Measurements from ENCODE around the gene SLC15A5. TPM values are rescaled to one million over a fixed set of nuclear protein-coding genes. Genes with fewer than 3 reads are reported as not detected.

SLC15A5 gene
- total RNA-seq, 2 donors from 2014 or later, result not detected

DNA sequence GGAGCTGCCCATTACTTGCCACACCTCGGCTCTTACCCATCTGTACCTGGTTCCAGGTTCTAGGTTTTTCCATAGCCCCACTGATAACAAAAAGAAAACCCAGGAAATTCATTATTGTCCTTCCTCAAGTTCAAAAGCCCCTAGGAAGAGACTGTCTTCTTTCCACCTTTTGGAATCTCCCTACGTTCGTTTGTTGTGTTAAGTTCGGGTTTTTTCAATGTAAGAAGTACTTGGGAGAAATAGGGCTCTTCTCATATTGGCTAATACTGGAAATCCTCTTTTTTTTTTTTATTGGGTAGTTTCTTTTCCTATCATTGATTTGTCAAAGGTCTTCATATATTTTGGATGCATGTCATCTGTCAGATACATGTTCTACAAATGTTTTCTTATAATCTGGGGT lies 17.3 kb downstream of the SLC15A5 start:
- intact Hi-C loops (cut with DNase I), result no loop called here
- H3K27ac ChIP-seq, result no peak overlapping the region
- H3K4me1 ChIP-seq (replicated peaks), result no peaks in the 10 kb centered on the region
- H3K27me3 ChIP-seq (replicated peaks; ENCODE audit: insufficient read depth), result no peaks in the 10 kb centered on the region
- 94% methylated on average over 4 of the region's 4 CpGs for WGBS
- no peak for DNase-seq (ENCODE audit: low spot score)
- H3K36me3 ChIP-seq, result no peaks in the 10 kb centered on the region
- no peaks in the 10 kb centered on the region for H3K9me3 ChIP-seq
- TF ChIP-seq, protein P1, sequence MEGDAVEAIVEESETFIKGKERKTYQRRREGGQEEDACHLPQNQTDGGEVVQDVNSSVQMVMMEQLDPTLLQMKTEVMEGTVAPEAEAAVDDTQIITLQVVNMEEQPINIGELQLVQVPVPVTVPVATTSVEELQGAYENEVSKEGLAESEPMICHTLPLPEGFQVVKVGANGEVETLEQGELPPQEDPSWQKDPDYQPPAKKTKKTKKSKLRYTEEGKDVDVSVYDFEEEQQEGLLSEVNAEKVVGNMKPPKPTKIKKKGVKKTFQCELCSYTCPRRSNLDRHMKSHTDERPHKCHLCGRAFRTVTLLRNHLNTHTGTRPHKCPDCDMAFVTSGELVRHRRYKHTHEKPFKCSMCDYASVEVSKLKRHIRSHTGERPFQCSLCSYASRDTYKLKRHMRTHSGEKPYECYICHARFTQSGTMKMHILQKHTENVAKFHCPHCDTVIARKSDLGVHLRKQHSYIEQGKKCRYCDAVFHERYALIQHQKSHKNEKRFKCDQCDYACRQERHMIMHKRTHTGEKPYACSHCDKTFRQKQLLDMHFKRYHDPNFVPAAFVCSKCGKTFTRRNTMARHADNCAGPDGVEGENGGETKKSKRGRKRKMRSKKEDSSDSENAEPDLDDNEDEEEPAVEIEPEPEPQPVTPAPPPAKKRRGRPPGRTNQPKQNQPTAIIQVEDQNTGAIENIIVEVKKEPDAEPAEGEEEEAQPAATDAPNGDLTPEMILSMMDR (IDR thresholded peaks at IDR 0.05), result no peak
- TF ChIP-seq POLR2AphosphoS5 (IDR thresholded peaks at IDR 0.05) (no peak), POLR2A (IDR thresholded peaks at IDR 0.05) (no peak)
- H3K4me3 ChIP-seq, result no peak overlapping the region

DNA sequence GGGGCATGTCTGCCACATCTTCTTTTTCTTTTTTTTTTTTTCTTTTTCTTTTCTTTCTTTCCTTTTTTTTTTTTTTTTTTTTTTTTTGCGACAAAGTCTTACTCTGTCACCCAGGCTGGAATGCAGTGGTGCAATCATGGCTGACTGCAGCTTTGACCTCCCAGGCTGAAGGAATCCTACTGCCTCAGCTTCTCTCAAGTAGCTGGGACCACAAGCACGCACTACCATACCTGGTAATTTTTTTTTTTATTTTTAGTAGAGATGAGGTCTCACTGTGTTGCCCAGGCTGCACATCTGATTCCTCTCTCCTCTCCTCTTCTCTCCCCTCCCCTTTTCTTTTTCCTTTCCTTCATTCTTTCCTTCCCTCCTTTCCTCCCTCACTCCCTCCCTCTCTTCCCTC lies 18.5 kb downstream of the SLC15A5 start:
- no peak overlapping the region for H3K4me3 ChIP-seq
- no peak overlapping the region for H3K27ac ChIP-seq
- WGBS, result 89% methylated on average over 2 of the region's 2 CpGs
- no peak for DNase-seq (ENCODE audit: low spot score)
- intact Hi-C loops (cut with DNase I), result no loop called here
- H3K36me3 ChIP-seq, result no peaks in the 10 kb centered on the region
- H3K4me1 ChIP-seq (replicated peaks), result no peaks in the 10 kb centered on the region
- TF ChIP-seq, protein P1 (IDR thresholded peaks at IDR 0.05), result no peak
- no peak for TF ChIP-seq POLR2A (IDR thresholded peaks at IDR 0.05)
- no peak for TF ChIP-seq POLR2AphosphoS5 (IDR thresholded peaks at IDR 0.05)
- no peaks in the 10 kb centered on the region for H3K9me3 ChIP-seq
- H3K27me3 ChIP-seq (replicated peaks; ENCODE audit: insufficient read depth), result no peaks in the 10 kb centered on the region

DNA sequence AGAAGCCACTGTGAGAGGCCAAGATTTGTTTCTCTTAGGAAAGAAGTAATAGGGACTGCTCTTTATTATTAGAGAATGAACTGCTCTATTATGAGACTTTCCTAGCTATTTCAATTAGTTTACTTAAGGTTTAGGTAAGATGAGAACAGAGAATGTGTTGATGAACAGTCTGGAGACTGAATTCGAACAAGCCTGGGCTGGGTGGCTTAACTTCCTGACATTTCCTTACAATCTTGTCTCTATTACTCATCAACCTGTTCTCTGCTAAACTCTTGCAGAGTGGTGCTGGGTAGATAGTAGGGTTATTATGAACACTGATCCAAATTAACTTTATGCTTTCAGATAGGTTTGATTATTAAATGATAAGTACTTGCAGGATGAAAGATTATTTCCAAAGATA lies 31.2 kb downstream of the SLC15A5 start:
- no peak for TF ChIP-seq POLR2A (IDR thresholded peaks at IDR 0.05)
- TF ChIP-seq, protein P1 (IDR thresholded peaks at IDR 0.05), result no peak
- TF ChIP-seq POLR2AphosphoS5 (IDR thresholded peaks at IDR 0.05), result no peak
- no peaks in the 10 kb centered on the region for H3K9me3 ChIP-seq
- H3K36me3 ChIP-seq, result no peaks in the 10 kb centered on the region
- no peaks in the 10 kb centered on the region for H3K4me1 ChIP-seq (replicated peaks)
- no peak overlapping the region for H3K4me3 ChIP-seq
- no peak for DNase-seq (ENCODE audit: low spot score)
- H3K27ac ChIP-seq, result no peak overlapping the region
- no peaks in the 10 kb centered on the region for H3K27me3 ChIP-seq (replicated peaks; ENCODE audit: insufficient read depth)
- intact Hi-C loops (cut with DNase I), result no loop called here
- 36% methylated on average over 1 of the region's 1 CpG for whole genome bisulfite sequencing

DNA sequence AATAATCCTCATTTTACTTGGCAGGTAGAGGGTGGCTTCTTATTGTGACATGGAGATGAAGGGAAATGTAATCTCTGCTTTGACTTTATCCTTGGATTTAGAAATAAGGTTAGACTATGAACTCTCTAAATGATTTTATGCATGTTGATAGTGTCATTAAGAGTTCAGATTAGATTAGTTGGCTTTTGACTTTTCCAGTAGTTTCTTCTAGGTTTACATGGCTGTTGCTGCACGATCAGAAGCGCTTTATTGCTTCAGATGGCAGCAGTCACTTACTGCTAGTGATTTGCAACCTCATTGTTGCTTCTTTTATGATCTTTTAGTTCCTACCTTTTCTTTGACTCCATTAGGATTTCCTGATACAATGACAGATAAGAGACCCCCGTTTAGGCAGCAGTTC lies 32.3 kb downstream of the SLC15A5 start:
- WGBS, result 49% methylated on average over 3 of the region's 3 CpGs
- H3K9me3 ChIP-seq, result no peaks in the 10 kb centered on the region
- no peaks in the 10 kb centered on the region for H3K27me3 ChIP-seq (replicated peaks; ENCODE audit: insufficient read depth)
- no peaks in the 10 kb centered on the region for H3K36me3 ChIP-seq
- H3K4me3 ChIP-seq, result no peak overlapping the region
- no peak for DNase-seq (ENCODE audit: low spot score)
- no peak overlapping the region for H3K27ac ChIP-seq
- H3K4me1 ChIP-seq (replicated peaks), result no peaks in the 10 kb centered on the region
- intact Hi-C loops (cut with DNase I), result no loop called here
- TF ChIP-seq POLR2A (IDR thresholded peaks at IDR 0.05) (no peak), POLR2AphosphoS5 (IDR thresholded peaks at IDR 0.05) (no peak)
- TF ChIP-seq, protein P1 (IDR thresholded peaks at IDR 0.05), result no peak

DNA sequence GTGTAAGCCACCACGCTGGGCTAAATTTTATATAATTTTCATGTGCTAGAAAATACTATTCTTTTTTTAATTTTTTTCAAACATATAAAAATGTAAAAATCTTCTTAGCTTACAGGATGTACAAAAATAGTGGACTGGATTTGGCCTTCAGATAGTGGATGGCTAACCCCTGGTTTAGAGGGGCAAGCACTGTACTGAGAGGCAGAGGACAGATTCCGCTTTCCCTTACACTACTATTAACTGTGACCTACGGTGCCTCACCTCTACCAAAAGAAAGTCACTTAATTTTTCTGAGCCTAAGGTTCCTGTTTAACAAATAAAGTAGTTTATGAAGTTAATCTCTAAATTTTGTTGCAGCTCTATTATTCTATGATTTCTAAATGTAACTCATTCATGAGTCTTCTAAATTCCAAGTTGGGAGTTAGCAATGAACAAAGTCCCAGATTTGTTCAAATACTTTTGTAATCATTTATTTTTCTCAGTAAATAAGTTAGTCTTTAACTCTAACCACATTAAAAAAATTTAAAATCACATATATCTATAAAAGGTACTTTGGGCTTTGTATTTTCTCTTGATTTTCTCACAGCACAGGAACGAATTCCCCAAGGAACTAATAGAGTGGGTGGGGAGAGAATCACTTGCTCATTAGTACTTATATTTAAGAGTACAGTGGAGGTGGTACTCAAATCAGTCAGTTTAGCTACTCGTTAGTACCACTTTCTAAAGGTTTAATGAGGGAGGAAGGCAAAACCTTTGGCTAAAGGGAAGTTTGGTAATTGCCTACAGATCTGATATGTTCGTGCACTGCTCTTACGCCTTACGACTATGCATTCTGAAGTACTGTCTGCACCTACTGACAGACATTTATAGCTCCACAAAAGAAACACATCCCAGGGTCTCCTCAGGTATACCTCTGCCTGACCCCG lies 33.7 kb downstream of the SLC15A5 start:
- Histone ChIP-seq H3K36me3 (no peaks in the 10 kb centered on the region), H3K27me3 (replicated peaks; ENCODE audit: insufficient read depth) (no peaks in the 10 kb centered on the region), H3K4me1 (replicated peaks) (no peaks in the 10 kb centered on the region), H3K27ac (no peak overlapping the region), H3K4me3 (no peak overlapping the region), H3K9me3 (no peaks in the 10 kb centered on the region)
- no peak for DNase-seq (ENCODE audit: low spot score)
- WGBS, result 80% methylated on average over 9 of the region's 9 CpGs
- intact Hi-C loops (cut with DNase I), result no loop called here
- no peak for TF ChIP-seq POLR2AphosphoS5 (IDR thresholded peaks at IDR 0.05)
- TF ChIP-seq, protein P1 (IDR thresholded peaks at IDR 0.05), result no peak
- TF ChIP-seq POLR2A (IDR thresholded peaks at IDR 0.05), result no peak
